Endothelial cell of umbilical vein (primary cell): ENCODE data around the gene PRRG1. TPM values are rescaled to one million over a fixed set of nuclear protein-coding genes. Genes with fewer than 3 reads are reported as not detected.

ENCODE experiments used
- BruUV-seq: library from RNA; stranded (reverse); fragments of 400-500 nt; replicated peaks from 2 replicates; lab custom pipeline; 2021; lab: Mats Ljungman, UMichigan
- CTCF ChIA-PET: fragments of 300-600, 350-600 bp; sonication (Branson Sonifier 250); formaldehyde crosslinking; loops from one replicate; lab custom pipeline; 2021; ENCODE audit warnings: antibody characterized with exemption, inconsistent platforms; lab: Charles Lee
- POLR2A ChIA-PET: fragments of 300-600, 350-600 bp; sonication (Branson Sonifier 250); formaldehyde crosslinking; loops from one replicate; lab custom pipeline; 2021; ENCODE audit warnings: antibody characterized with exemption, inconsistent platforms; lab: Charles Lee
- DNase-seq: peaks from one replicate; pipeline ENCODE4 v3.0.0-alpha.2; 2011; ENCODE audit warnings: low read depth, low spot score
- FAIRE-seq: peaks from 2 replicates; lab custom pipeline; 2011; peaks lifted over from hg19 to GRCh38; lab: Jason Lieb, UNC
- H2AFZ ChIP-seq: 2 replicates; pipeline ENCODE4 v1.6.0; 2012; ENCODE audit warnings: low read depth, low read length, control low read depth, inconsistent platforms
- H3K27ac ChIP-seq: 2 replicates; pipeline ENCODE4 v1.5.1; 2011; ENCODE audit warnings: low read depth, mild to moderate bottlenecking, control low read depth, low read length, moderate library complexity; ENCODE audit not compliant: insufficient read depth
- H3K27me3 ChIP-seq, 2 experiments: 2 replicates each; pipeline versions ENCODE4 v1.6.0 to v1.6.1; 2011; ENCODE audit warnings: low read length in 2 of 2, mixed read lengths in 1 of 2; ENCODE audit not compliant: control insufficient read depth in 2 of 2, insufficient read depth in 2 of 2
- H3K36me3 ChIP-seq, 2 experiments: 2 replicates in 1 of 2; 3 replicates in 1 of 2; pipeline ENCODE4 v1.5.1; 2011; ENCODE audit warnings: low read length in 2 of 2, mild to moderate bottlenecking in 1 of 2, moderate library complexity in 1 of 2; ENCODE audit not compliant: control insufficient read depth in 2 of 2, insufficient read depth in 2 of 2; ENCODE audit errors: extremely low read depth in 1 of 2
- H3K4me1 ChIP-seq: 3 replicates; pipeline ENCODE4 v1.5.1; 2011; ENCODE audit warnings: mild to moderate bottlenecking, low read length; ENCODE audit not compliant: control insufficient read depth, insufficient read depth; ENCODE audit errors: extremely low read depth
- H3K4me2 ChIP-seq: 2 replicates; pipeline ENCODE4 v1.6.1; 2011; ENCODE audit warnings: low read length, control low read depth, mixed read lengths; ENCODE audit not compliant: insufficient read depth
- H3K4me3 ChIP-seq, 3 experiments: fragments of 200-600 bp in 1 of 3; sonication (generic), shearing (Covaris generic) in 1 of 3; replicated peaks in 1 of 3; 2 replicates each; pipeline ENCODE4 v1.5.1; 2011 to 2016; ENCODE audit warnings: control low read depth in 3 of 3, low read length in 3 of 3, mild to moderate bottlenecking in 2 of 3, inconsistent platforms in 1 of 3, low read depth in 1 of 3, moderate library complexity in 1 of 3; ENCODE audit not compliant: insufficient read depth in 1 of 3
- H3K79me2 ChIP-seq: 2 replicates; pipeline ENCODE4 v1.6.0; 2012; ENCODE audit warnings: low read length, inconsistent platforms; ENCODE audit not compliant: control insufficient read depth, insufficient read depth
- H3K9ac ChIP-seq: replicated peaks from 2 replicates; pipeline ENCODE3; 2011; ENCODE audit warnings: low read length, control low read depth; ENCODE audit not compliant: insufficient read depth; ENCODE audit errors: extremely low read depth
- H3K9me1 ChIP-seq: replicated peaks from 3 replicates; pipeline ENCODE4 v1.6.0; 2011; ENCODE audit warnings: mild to moderate bottlenecking, low read length; ENCODE audit not compliant: control insufficient read depth, insufficient read depth; ENCODE audit errors: extremely low read depth
- H3K9me3 ChIP-seq: replicated peaks from 2 replicates; pipeline ENCODE4 v1.5.1; 2012; ENCODE audit warnings: low read length, inconsistent platforms; ENCODE audit not compliant: control insufficient read depth, insufficient read depth
- H4K20me1 ChIP-seq: replicated peaks from 2 replicates; pipeline ENCODE3; 2011; ENCODE audit warnings: mild to moderate bottlenecking, low read length; ENCODE audit not compliant: control insufficient read depth, insufficient read depth; ENCODE audit errors: extremely low read depth
- EZH2 ChIP-seq: IDR thresholded peaks from 2 replicates; pipeline ENCODE4 v1.6.1; 2012; ENCODE audit warnings: borderline replicate concordance, low read depth, mild to moderate bottlenecking, moderate library complexity, low read length, inconsistent platforms; ENCODE audit not compliant: severe bottlenecking
- FOS ChIP-seq: IDR thresholded peaks from 2 replicates; pipeline ENCODE4 v1.6.1; 2011; ENCODE audit warnings: mild to moderate bottlenecking, low read length, moderate library complexity, borderline replicate concordance; ENCODE audit not compliant: insufficient read depth
- GATA2 ChIP-seq: IDR thresholded peaks from 2 replicates; pipeline ENCODE4 v1.7.0; 2011; ENCODE audit warnings: low read depth, mild to moderate bottlenecking, moderate library complexity, mixed read lengths, low read length; ENCODE audit not compliant: insufficient read length, insufficient read depth
- JUN ChIP-seq: IDR thresholded peaks from 2 replicates; pipeline ENCODE4 v1.6.1; 2011; ENCODE audit warnings: borderline replicate concordance, low read depth; ENCODE audit not compliant: insufficient read length, insufficient read depth
- MYC ChIP-seq: IDR thresholded peaks from one replicate; pipeline ENCODE4 v1.6.1; 2011; ENCODE audit warnings: mild to moderate bottlenecking, low read depth, low read length
- POLR2A ChIP-seq: IDR thresholded peaks from 2 replicates; pipeline ENCODE4 v1.6.1; 2012; ENCODE audit warnings: low read depth, mild to moderate bottlenecking, control low read depth, low read length
- POLR2AphosphoS5 ChIP-seq: IDR thresholded peaks from 2 replicates; pipeline ENCODE4 v1.6.1; 2012; ENCODE audit warnings: low read depth, mild to moderate bottlenecking, control low read depth, low read length, moderate library complexity; ENCODE audit not compliant: insufficient read depth
- dilution Hi-C: fragments of 300-500 bp; cut with MboI; formaldehyde crosslinking; loops from one replicate; pipeline ENCODE4 v1.15.0; 2019; ENCODE audit warnings: low sequenced_read_pairs; ENCODE audit not compliant: extremely low pct_ligation_motif_present
- intact Hi-C: fragments of 100-400 bp; cut with micrococcal nuclease; formaldehyde crosslinking; loops from one replicate; pipeline ENCODE4 v1.10.0; 2022
- polyA plus RNA-seq, 4 experiments: library from polyadenylated mRNA; depleted of rRNA in 3 of 4; stranded (reverse) in 3 of 4; unstranded in 1 of 4; fragments of >200 nt; gene quantifications; 2 replicates each; pipeline versions ENCODE4 v1.2.1 to v1.2.3, GENCODE V29; 2011 to 2012; ENCODE audit warnings: missing spikeins in 1 of 4
- total RNA-seq: library from RNA; stranded (reverse); gene quantifications from 2 replicates; pipeline ENCODE4 v1.2.3, GENCODE V29; 2021
- TF ChIP-seq, protein P1 (sequence below): IDR thresholded peaks from 2 replicates; pipeline ENCODE4 v1.6.1; 2011; ENCODE audit not compliant: insufficient read depth, insufficient read length
- TF ChIP-seq, protein P2 (sequence below), 2 donors: IDR thresholded peaks; 1 replicate in 1 of 2; 2 replicates in 1 of 2; pipeline ENCODE4 v1.5.1; 2011; ENCODE audit warnings: low read length in 2 of 2, mild to moderate bottlenecking in 2 of 2, moderate library complexity in 2 of 2, control low read depth in 1 of 2, inconsistent platforms in 1 of 2, low read depth in 1 of 2; ENCODE audit not compliant: insufficient read depth in 1 of 2; ENCODE audit errors: extremely low read depth in 1 of 2

Gene PRRG1
- total and polyA plus RNA-seq, 2 donors (not counting 3 experiments of a cell fraction or from before 2014, with no cell fraction given): 37.6 to 46.3 TPM

- dilution Hi-C loops (no loop called here), intact Hi-C loops (no loop called here)
- no peak overlapping the region for H3K4me2 ChIP-seq
- no peak overlapping the region for H2AFZ ChIP-seq
- H3K9me1 ChIP-seq: no peaks in the 10 kb centered on the region
- no peaks in the 10 kb centered on the region for H3K36me3 ChIP-seq
- no peak overlapping the region for H3K4me3 ChIP-seq
- BruUV-seq: no TSS peak
- no peaks in the 10 kb centered on the region for H3K27me3 ChIP-seq
- DNase-seq: no peak
- H3K4me1 ChIP-seq: peaks cover 4% of the 10 kb centered on the region
- TF ChIP-seq JUN (no peak), POLR2A (no peak), GATA2 (no peak), EZH2 (no peak), MYC (no peak), POLR2AphosphoS5 (no peak), FOS (no peak)
- TF ChIP-seq, protein P1, sequence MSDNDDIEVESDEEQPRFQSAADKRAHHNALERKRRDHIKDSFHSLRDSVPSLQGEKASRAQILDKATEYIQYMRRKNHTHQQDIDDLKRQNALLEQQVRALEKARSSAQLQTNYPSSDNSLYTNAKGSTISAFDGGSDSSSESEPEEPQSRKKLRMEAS: no peak
- TF ChIP-seq, protein P2, sequence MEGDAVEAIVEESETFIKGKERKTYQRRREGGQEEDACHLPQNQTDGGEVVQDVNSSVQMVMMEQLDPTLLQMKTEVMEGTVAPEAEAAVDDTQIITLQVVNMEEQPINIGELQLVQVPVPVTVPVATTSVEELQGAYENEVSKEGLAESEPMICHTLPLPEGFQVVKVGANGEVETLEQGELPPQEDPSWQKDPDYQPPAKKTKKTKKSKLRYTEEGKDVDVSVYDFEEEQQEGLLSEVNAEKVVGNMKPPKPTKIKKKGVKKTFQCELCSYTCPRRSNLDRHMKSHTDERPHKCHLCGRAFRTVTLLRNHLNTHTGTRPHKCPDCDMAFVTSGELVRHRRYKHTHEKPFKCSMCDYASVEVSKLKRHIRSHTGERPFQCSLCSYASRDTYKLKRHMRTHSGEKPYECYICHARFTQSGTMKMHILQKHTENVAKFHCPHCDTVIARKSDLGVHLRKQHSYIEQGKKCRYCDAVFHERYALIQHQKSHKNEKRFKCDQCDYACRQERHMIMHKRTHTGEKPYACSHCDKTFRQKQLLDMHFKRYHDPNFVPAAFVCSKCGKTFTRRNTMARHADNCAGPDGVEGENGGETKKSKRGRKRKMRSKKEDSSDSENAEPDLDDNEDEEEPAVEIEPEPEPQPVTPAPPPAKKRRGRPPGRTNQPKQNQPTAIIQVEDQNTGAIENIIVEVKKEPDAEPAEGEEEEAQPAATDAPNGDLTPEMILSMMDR (IDR thresholded peaks at IDR 0.05; ENCODE audit: extremely low read depth in 1 of 2, insufficient read depth in 1 of 2, low read depth in 1 of 2, low read length in 2 of 2): no peak
- H4K20me1 ChIP-seq: no peaks in the 10 kb centered on the region
- H3K9me3 ChIP-seq: no peaks in the 10 kb centered on the region
- H3K9ac ChIP-seq: no peak overlapping the region
- CTCF ChIA-PET: no interaction called here
- H3K79me2 ChIP-seq: peaks cover 56% of the 10 kb centered on the region
- no peak overlapping the region for H3K27ac ChIP-seq
- no peak for FAIRE-seq
- POLR2A ChIA-PET: no interaction called here
These were observed 4.5 kb downstream of the PRRG1 start for GRCh38 chrX:37353646-37354045.
